Mesenchymal stem cell (in vitro differentiated cells and primary cell): Measurements from ENCODE around the gene DGKH.
A peak's percentile ranks its signal among the peaks of the same experiment; 100 is the strongest.

Source experiments
- DNase-seq: peaks from one replicate; pipeline ENCODE4 v3.0.0-alpha.2; 2013
- H2AFZ ChIP-seq: one replicate; pipeline ENCODE4 v1.6.1; 2013; ENCODE audit warnings: low read depth, mild to moderate bottlenecking, control low read depth, inconsistent platforms, low read length, moderate library complexity
- H2AK5ac ChIP-seq: 2 replicates; pipeline ENCODE4 v1.6.1; 2013; ENCODE audit warnings: low read length, moderate library complexity, mild to moderate bottlenecking, inconsistent platforms; ENCODE audit not compliant: severe bottlenecking
- H2BK120ac ChIP-seq: one replicate; pipeline ENCODE4 v1.6.1; 2013; ENCODE audit warnings: low read depth, mild to moderate bottlenecking, inconsistent platforms, low read length, moderate library complexity
- H2BK12ac ChIP-seq, 2 experiments: one replicate each; pipeline ENCODE4 v1.6.1; 2013; ENCODE audit warnings: inconsistent platforms in 2 of 2, low read length in 2 of 2, mild to moderate bottlenecking in 2 of 2, moderate library complexity in 2 of 2, control low read depth in 1 of 2
- H2BK15ac ChIP-seq: one replicate; pipeline ENCODE4 v1.6.1; 2013; ENCODE audit warnings: mild to moderate bottlenecking, low read depth, inconsistent platforms; ENCODE audit not compliant: poor library complexity, severe bottlenecking
- H2BK5ac ChIP-seq: 2 replicates; pipeline ENCODE4 v1.6.1; 2013; ENCODE audit warnings: low read depth, mild to moderate bottlenecking, low read length, control low read depth, inconsistent platforms; ENCODE audit not compliant: poor library complexity, severe bottlenecking
- H3K14ac ChIP-seq, 2 experiments: one replicate each; pipeline ENCODE4 v1.6.1; 2013; ENCODE audit warnings: inconsistent platforms in 2 of 2, low read length in 2 of 2, control low read depth in 1 of 2, mild to moderate bottlenecking in 1 of 2, moderate library complexity in 1 of 2
- H3K18ac ChIP-seq, 2 experiments: one replicate each; pipeline ENCODE4 v1.6.1; 2013; ENCODE audit warnings: inconsistent platforms in 2 of 2, low read length in 2 of 2, control low read depth in 1 of 2, low read depth in 1 of 2, mild to moderate bottlenecking in 1 of 2
- H3K23ac ChIP-seq, 2 experiments: one replicate each; pipeline ENCODE4 v1.6.1; 2013; ENCODE audit warnings: inconsistent platforms in 2 of 2, low read length in 2 of 2, mild to moderate bottlenecking in 2 of 2, moderate library complexity in 2 of 2, control low read depth in 1 of 2
- H3K27ac ChIP-seq: 2 replicates; pipeline ENCODE4 v1.5.1; 2013; ENCODE audit warnings: mild to moderate bottlenecking, moderate library complexity, low read length, control low read depth, inconsistent platforms; ENCODE audit not compliant: poor library complexity, severe bottlenecking
- H3K27me3 ChIP-seq, 2 experiments: 2 replicates each; pipeline versions ENCODE4 v1.6.1 to v1.7.0; 2013; ENCODE audit warnings: low read length in 2 of 2, mild to moderate bottlenecking in 2 of 2, moderate library complexity in 2 of 2, control low read depth in 1 of 2, inconsistent platforms in 1 of 2; ENCODE audit not compliant: control insufficient read depth in 1 of 2, insufficient read depth in 1 of 2
- H3K36me3 ChIP-seq, 2 experiments: 2 replicates each; pipeline versions ENCODE4 v1.6.1 to v1.7.0; 2013; ENCODE audit warnings: low read length in 2 of 2, control low read depth in 1 of 2, inconsistent platforms in 1 of 2, low read depth in 1 of 2, mild to moderate bottlenecking in 1 of 2; ENCODE audit not compliant: insufficient read depth in 2 of 2, control insufficient read depth in 1 of 2
- H3K4ac ChIP-seq, 2 experiments: one replicate each; pipeline ENCODE4 v1.6.1; 2013; ENCODE audit warnings: inconsistent platforms in 2 of 2, low read length in 2 of 2, mild to moderate bottlenecking in 2 of 2, moderate library complexity in 2 of 2, control low read depth in 1 of 2, low read depth in 1 of 2
- H3K4me1 ChIP-seq: 2 replicates; pipeline ENCODE4 v1.6.1; 2013; ENCODE audit warnings: low read depth, low read length, control low read depth; ENCODE audit not compliant: control insufficient read depth, insufficient read depth
- H3K4me2 ChIP-seq: 2 replicates; pipeline ENCODE4 v1.6.1; 2013; ENCODE audit warnings: low read length, mild to moderate bottlenecking, inconsistent platforms; ENCODE audit not compliant: poor library complexity, severe bottlenecking
- H3K4me3 ChIP-seq, 2 experiments: 2 replicates each; pipeline versions ENCODE4 v1.5.1 to v1.7.0; 2013; ENCODE audit warnings: low read length in 2 of 2, mild to moderate bottlenecking in 2 of 2, control low read depth in 1 of 2, low read depth in 1 of 2; ENCODE audit not compliant: insufficient read depth in 1 of 2
- H3K79me1 ChIP-seq: replicated peaks from 2 replicates; pipeline ENCODE4 v1.6.1; 2013; ENCODE audit warnings: mild to moderate bottlenecking, control low read depth, low read length, inconsistent platforms; ENCODE audit not compliant: poor library complexity, severe bottlenecking
- H3K9ac ChIP-seq: 2 replicates; pipeline ENCODE4 v1.7.0; 2013; ENCODE audit warnings: mild to moderate bottlenecking, low read length, moderate library complexity
- H3K9me3 ChIP-seq: 2 replicates; pipeline ENCODE4 v1.7.0; 2013; ENCODE audit warnings: mild to moderate bottlenecking, low read length; ENCODE audit not compliant: control insufficient read depth
- H4K8ac ChIP-seq: one replicate; pipeline ENCODE4 v1.6.1; 2013; ENCODE audit warnings: inconsistent platforms, mild to moderate bottlenecking, low read length, moderate library complexity
- H4K91ac ChIP-seq: one replicate; pipeline ENCODE4 v1.6.1; 2013; ENCODE audit warnings: mild to moderate bottlenecking, low read length, inconsistent platforms
- WGBS: methylation state at CpG from one replicate; pipeline ENCODE4 v1.1.7; 2013; ENCODE audit warnings: mixed read lengths; 5-methylcytosine and 5-hydroxymethylcytosine counted together

DGKH gene

DNA sequence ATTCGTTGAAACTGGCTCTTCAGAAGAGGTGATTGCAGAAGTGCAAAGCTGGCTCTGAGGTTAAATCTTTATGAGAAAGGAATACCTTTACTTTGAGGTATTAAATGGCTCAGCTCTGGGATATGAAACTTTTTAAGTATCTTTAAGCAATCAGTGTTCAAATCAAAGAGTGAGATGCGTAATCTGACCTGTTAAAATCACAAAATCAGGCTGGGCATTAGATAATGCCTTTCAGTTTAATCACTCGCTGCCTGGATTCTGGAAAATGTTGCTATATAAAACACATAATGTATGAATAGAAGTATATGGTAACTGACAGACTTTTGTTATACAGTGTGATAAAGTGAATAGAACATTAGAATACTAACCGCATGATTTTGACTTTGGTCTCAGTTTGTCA is 2.0 kb upstream of the DGKH start:
- no peak for DNase-seq
- 75% methylated on average over 2 of the region's 4 CpGs for WGBS

DNA sequence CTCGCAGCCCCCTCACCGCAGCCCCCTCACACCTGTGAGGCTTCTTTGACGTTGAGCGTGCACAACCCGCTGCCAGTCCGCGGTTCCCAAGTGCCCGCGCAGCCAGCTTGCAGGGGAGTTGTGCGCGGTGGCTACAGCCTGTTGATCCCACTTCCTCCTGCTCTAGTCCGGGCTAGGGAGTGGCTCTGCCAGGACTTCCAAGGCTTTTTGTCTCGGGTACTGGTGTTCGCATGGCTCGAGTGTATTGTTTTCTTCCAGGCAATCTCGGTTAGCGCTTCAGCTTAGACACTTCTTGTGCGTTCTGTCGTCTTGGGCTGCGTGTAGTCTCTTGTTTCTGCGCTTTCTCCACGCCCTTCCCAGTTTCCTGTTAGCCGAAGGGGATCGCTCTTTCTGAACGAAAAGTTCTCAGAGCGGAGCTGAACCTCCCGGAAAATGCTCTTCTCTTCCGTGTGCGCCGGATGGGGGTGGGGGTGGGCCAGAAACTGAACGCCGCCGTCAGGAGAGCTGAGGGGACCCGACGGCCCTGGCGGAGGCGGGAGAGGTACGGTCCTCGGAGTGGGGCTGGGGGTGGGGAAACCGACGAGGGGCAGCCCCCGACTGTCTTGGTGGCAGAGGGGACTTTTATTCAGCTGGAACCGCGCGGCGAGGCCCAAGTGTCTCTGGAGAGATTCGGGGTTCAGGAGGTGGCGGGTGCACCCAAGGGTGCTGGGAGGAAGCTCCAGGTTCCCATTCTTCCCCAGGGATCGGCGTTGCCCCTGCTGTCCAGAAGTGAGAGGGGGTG is 697 bp upstream of the DGKH start:
- Histone ChIP-seq H2AK5ac (no peak overlapping the region), H4K8ac (peak overlapping the region; percentile 35), H3K27me3 (no peaks in the 10 kb centered on the region), H2BK5ac (peak overlapping the region; percentile 54), H3K14ac (peak overlapping the region in 1 of 2 experiments; percentile 78), H3K79me1 (peaks cover 20% of the 10 kb centered on the region), H3K36me3 (peaks cover 3 to 4% of the 10 kb centered on the region in 2 experiments), H2AFZ (peak overlapping the region; percentile 95), H3K4ac (peak overlapping the region; percentile 66 to 87), H3K27ac (peak overlapping the region; percentile 65), H2BK12ac (peak overlapping the region in 1 of 2 experiments; percentile 21), H3K9me3 (no peaks in the 10 kb centered on the region), H3K9ac (peak overlapping the region; percentile 80), H3K4me1 (peaks cover 10% of the 10 kb centered on the region), H3K18ac (peak overlapping the region; percentile 82 to 92), H3K4me3 (peak overlapping the region; percentile 94 to 95), H2BK15ac (peak overlapping the region; percentile 8), H3K4me2 (peak overlapping the region; percentile 96), H2BK120ac (no peak overlapping the region), H3K23ac (peak overlapping the region in 1 of 2 experiments; percentile 70), H4K91ac (peak overlapping the region; percentile 23)
- under 1% methylated on average over 39 of the region's 50 CpGs for WGBS
- peak; percentile 78 for DNase-seq

More for the DNA sequence above, 2.0 kb upstream of the DGKH start:
- no peak overlapping the region for H3K4ac ChIP-seq
- peaks cover 18% of the 10 kb centered on the region for H3K79me1 ChIP-seq
- peaks cover 11% of the 10 kb centered on the region for H3K4me1 ChIP-seq
- H2BK12ac ChIP-seq = no peak overlapping the region
- H3K4me3 ChIP-seq = no peak overlapping the region
- H2AK5ac ChIP-seq = no peak overlapping the region
- H3K23ac ChIP-seq = no peak overlapping the region
- no peak overlapping the region for H2AFZ ChIP-seq
- H3K27ac ChIP-seq = no peak overlapping the region
- H3K4me2 ChIP-seq = no peak overlapping the region
- H3K9ac ChIP-seq = no peak overlapping the region
- no peaks in the 10 kb centered on the region for H3K9me3 ChIP-seq
- H2BK15ac ChIP-seq = no peak overlapping the region
- no peak overlapping the region for H4K8ac ChIP-seq
- no peak overlapping the region for H3K18ac ChIP-seq
- H3K36me3 ChIP-seq = peaks cover 3 to 4% of the 10 kb centered on the region in 2 experiments
- H2BK120ac ChIP-seq = no peak overlapping the region
- H3K27me3 ChIP-seq = no peaks in the 10 kb centered on the region
- H4K91ac ChIP-seq = no peak overlapping the region
- H3K14ac ChIP-seq = no peak overlapping the region
- no peak overlapping the region for H2BK5ac ChIP-seq

GRCh38 chr13:42048684-42049453 is 421 bp downstream of the DGKH start:
- Histone ChIP-seq H3K36me3 (peaks cover under 1 to 4% of the 10 kb centered on the region in 2 experiments), H3K9me3 (no peaks in the 10 kb centered on the region), H2BK12ac (no peak overlapping the region), H3K79me1 (peaks cover 15% of the 10 kb centered on the region), H3K27ac (peak overlapping the region; percentile 57), H3K14ac (peak overlapping the region in 1 of 2 experiments; percentile 8), H3K27me3 (no peaks in the 10 kb centered on the region), H3K23ac (peak overlapping the region in 1 of 2 experiments; percentile 2), H3K4ac (peak overlapping the region; percentile 26 to 66), H3K4me1 (peaks cover 8% of the 10 kb centered on the region), H2BK120ac (peak overlapping the region; percentile 85), H3K4me3 (peak overlapping the region; percentile 95 to 97), H4K91ac (no peak overlapping the region), H3K9ac (peak overlapping the region; percentile 87), H2BK5ac (peak overlapping the region; percentile 66), H2AK5ac (no peak overlapping the region), H2BK15ac (peak overlapping the region; percentile 44), H3K18ac (peak overlapping the region; percentile 79 to 92), H4K8ac (peak overlapping the region; percentile 87), H2AFZ (peak overlapping the region; percentile 7), H3K4me2 (peak overlapping the region; percentile 96)
- 2% methylated on average over 65 of the region's 91 CpGs for WGBS
- DNase-seq = peak; percentile 83

DNA sequence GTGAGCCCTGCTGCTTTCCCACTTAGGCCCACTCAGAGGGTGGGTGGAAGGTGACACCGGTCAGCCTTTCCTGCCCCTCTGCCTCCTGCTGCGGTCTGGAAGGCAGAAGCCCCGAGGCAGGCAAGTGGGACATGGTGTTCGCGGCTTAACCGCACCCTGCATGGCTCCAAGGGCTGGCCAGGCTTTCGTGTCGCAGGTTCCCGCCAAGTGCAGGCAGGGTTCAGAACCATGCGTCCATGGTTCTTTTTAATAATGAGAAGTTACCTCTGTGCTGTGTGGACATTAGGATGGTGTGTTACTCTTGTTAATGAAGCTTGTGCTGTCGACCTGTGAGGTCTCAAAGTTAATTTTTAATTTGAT is 986 bp downstream of the DGKH start:
- Histone ChIP-seq H4K91ac (peak overlapping the region; percentile 68), H3K4ac (no peak overlapping the region), H4K8ac (peak overlapping the region; percentile 87), H3K18ac (peak overlapping the region; percentile 55 to 79), H2AFZ (peak overlapping the region; percentile 7), H3K79me1 (peaks cover 13% of the 10 kb centered on the region), H2BK5ac (peak overlapping the region; percentile 62), H3K4me2 (peak overlapping the region; percentile 95), H2BK12ac (no peak overlapping the region), H3K14ac (peak overlapping the region in 1 of 2 experiments; percentile 8), H3K36me3 (peaks cover 0 to 4% of the 10 kb centered on the region in 2 experiments), H2BK120ac (no peak overlapping the region), H3K4me1 (peaks cover 6% of the 10 kb centered on the region), H3K9me3 (no peaks in the 10 kb centered on the region), H3K27ac (peak overlapping the region; percentile 46), H3K27me3 (no peaks in the 10 kb centered on the region), H3K9ac (peak overlapping the region; percentile 87), H3K4me3 (peak overlapping the region; percentile 74 to 97), H2AK5ac (no peak overlapping the region), H3K23ac (peak overlapping the region; percentile 2 to 79), H2BK15ac (no peak overlapping the region)
- DNase-seq = no peak
- WGBS = 9% methylated on average over 11 of the region's 11 CpGs
